Hematopoietic multipotent progenitor cell treated with erythropoietin and hydrocortisone succinate and interleukin-3 and kit ligand, for 15 days (in vitro differentiated cells): ENCODE data around the gene PPT2.
"Not testable (repeated sequence)": the region's sequence is repeated elsewhere in the genome, so short reads cannot be mapped to it uniquely, and the experiment has no call there.

Experiments
- DNase-seq: peaks from one replicate; pipeline ENCODE4 v3.0.0-alpha.2; 2015; ENCODE audit warnings: low spot score

The PPT2 gene

DNA sequence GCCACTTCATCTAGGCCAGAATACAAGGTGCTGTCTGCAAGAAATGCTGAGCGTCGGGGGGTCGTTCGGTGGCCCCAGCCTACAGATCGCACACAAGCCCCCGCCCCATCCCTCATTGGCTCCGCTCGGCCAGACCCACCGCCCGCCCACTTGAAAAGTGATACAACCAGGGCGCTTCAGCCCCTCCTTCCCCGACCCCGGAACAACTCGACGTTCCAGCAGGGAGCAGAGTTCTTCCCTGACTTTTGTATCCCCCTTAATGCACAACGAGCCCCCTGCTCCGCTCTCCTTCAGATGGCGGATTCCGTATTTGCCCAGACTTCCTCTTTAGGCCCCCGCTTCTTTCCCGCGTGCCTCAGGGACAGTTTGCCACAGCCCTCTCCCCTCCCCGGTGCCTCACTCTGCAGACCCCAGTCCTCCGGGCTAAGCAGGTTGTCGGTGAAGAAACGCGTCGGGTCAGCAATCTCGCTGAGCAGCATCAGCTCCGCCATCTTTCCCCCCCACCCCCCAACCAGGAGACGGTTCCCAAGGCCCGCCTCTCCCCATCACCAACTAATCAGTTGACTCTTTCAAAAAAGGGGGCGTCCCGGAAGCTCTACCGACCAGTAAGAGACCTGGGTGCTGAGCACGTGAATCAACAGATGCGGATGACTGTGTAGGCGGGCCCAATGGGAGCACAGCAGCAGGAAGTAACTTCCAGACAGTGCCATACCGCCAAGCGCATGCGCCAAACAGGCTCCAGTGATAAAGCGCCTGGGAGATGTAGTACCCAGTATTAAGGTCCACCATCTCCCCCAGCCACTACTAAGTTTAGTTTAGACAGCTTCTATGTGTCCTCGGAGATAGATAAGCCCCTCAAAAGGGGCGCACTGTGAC is 26.0 kb upstream of the PPT2 start, which contains the start of gene ATF6B:
Gene ATF6B, minus strand, starts transcription at position 530 of the 876 bp plus-strand sequence. Its CDS starts 39 bp downstream, at position 491.
- peak; percentile 100 for DNase-seq

DNA sequence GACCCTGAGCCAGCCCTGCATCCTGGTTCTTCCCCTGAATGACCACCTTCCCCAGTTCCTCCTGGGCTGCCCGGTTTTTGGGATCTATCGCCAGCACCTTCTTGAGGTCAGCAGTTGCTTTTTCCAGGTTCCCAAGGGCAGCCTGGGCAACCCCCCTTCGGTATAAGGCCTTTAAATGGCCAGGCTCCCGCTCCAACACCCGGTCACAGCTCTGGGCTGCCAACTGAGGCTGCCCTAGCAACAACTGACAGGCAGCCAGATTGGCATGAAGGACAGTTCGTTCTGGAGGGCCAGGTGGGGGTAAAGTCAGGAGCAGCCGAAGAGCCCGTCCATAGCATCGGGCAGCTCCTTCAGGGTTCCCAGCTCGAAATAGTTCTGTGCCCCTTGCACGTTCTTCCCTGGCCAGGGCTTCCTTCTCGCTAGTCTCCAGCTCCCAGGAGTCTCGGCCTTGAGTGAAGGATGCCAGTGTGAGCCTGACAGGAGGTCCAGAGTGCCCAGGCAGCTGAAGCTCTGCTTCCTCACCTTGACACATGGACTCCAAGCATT is 25.1 kb upstream of the PPT2 start:
- no peak for DNase-seq

DNA sequence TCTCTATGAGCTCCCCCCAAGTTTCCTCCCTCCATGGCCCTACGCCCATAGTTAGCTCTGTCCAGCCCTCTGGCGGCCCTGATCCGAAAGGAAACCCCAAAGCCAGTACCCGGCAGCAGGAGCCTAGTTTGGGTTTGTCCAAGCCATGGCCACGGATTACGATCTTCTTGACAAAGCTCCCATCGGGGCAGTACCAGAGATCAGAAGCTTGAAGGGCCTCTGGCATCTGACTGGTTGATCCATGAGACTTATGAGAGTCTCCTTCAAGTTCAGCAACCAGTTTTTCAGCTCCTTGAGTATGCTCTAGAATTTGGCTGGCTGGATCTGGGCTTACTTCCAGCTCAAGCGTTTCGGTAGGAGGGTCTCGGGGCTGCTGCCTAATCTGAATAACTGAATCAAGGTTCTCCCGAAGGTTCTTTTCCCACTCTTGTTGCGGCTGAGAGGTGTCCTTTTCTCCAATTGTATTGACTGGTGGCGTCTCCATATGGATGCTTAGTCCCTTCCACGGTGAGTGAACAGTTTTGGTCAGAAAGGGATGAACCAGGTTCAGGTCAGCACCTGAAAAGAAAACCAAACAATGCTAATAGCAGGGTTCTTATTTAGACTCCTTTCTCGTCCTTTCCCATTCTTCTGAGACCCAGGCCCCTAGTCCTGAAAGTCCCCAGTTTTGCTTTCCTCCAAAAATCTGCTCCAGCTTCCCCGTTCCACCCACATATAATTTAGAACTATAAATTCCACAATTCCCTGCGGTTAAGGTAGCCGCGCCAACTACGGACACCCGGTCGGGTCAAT is 24.4 kb upstream of the PPT2 start:
- DNase-seq = peak; percentile 29

DNA sequence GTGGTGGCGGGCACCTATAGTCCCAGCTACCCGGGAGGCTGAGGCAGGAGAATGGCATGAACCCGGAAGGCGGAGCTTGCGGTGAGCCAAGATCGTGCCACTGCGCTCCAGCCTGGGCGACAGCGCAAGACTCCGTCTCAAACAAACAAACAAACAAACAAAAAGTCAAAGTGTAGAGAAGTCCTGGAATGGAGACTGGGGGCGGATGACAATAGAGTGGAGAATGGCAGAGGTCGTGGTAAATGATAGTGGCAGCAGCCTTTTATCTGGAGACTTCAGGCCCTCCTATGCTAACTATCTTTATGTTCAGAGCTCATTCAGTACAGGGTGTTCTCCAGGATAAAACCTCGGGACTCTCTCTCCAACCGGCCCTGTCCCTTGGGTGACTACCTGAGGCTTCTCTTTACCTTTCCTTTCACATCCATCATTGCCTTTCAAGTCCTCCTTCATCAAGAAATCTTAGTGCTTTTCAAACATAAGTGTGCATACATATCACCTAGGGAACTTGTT is 22.4 kb upstream of the PPT2 start:
- peak; percentile 75 for DNase-seq

DNA sequence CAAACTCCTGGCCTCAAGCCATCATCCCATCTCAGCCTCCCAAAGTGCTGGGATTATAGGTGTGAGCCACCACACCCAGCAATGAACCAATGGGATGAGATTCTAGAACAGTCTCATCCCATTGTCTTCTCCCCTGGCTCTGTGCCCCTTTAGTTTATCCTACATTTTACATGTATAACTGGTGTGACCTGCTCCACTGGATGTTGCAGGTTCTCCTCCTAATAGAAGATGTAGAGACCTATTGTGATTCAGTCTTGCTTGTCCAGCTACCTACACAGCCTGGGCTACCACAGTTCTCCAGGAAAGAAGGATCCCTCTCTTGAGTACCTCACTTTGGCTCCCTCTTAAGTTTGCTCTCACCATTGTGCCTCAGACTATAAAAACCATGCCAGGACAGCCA is 21.8 kb upstream of the PPT2 start:
- DNase-seq = no peak

DNA sequence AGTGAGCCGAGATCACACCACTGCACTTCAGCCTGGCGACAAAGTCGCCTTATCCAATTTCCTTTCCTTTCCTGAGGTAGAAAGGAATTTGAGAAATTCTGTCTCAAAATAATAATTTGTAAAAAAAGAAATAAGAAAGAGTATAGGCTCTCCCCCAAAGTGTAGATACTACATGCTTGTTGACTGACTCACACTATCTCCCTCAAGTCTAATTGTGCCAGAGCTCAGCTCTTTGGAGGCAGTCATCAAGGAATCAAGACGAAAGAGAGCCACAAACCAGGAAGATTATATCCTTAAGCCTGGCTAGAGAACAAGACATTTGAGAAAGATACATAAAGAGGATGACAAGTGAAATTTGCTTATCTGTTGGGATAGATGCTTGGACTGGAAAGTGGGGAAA is 20.2 kb upstream of the PPT2 start:
- no peak for DNase-seq

DNA sequence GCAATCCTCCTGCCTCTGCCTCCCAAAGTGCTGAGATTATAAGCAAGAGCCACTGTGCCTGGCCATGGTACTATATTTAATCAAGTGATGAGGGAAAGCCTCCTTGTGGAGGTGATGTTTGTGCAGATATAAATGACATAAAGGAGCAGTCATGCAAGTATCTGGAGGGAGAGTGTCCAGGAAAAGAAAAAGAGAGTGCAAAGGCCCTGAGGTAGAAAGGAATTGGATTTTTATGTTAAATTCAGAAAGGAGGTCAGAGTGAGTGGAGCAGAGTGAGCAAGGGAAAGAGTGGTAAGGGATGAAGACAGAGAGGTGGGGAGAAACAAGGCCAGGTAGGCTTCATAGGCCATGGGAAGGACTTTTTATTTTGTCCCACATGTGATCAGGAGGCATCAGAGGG is 16.5 kb upstream of the PPT2 start:
- DNase-seq = no peak

DNA sequence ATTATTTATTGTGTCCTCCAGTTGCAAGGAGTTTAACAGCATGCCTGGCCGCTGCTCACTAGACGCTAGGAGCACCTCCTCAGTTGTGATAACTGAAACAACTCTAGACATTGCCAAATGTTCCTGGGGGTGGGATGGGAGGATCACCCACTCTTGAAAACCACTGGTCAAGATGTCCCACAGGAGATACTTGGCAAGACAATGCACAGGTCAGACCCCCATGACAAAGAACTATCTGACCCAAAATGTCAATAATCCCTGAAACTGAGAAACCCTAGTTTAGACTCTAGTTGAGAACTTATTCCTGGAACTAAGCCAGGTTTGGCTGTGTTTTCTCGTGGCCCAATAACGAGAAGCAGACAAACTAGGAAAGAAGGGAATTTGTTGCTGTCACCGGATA is 14.4 kb upstream of the PPT2 start:
- DNase-seq = no peak

DNA sequence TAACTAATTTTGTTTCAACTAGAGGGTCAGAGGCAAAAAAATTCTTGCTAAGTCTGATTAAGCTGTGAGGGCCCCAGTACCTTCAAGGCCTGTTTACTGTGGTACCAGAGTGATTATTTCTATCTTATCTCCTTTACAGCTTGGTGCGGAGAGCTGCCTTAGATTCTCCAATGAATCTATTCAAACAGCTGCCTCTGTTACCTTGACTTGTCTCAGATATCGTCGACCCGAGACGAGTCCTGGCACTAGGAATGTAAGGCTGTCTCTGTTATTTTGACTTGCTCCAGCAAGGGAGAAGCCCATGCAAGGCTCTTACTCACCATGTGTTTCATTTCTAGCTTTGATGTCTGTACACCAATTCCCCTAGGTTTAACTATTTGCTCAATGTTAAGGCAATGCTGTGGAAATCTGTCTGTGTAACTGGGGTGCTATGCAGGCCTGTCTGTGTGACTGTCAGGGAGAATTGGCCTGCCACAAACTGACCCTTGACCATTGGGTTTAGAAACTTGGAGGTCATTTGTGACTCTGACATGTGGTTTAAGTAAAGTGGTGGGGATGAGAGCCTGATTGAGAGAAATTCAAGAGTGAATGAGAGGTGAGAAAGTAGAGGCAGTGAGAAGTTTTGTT is 13.4 kb upstream of the PPT2 start:
- DNase-seq = peak; percentile 51

DNA sequence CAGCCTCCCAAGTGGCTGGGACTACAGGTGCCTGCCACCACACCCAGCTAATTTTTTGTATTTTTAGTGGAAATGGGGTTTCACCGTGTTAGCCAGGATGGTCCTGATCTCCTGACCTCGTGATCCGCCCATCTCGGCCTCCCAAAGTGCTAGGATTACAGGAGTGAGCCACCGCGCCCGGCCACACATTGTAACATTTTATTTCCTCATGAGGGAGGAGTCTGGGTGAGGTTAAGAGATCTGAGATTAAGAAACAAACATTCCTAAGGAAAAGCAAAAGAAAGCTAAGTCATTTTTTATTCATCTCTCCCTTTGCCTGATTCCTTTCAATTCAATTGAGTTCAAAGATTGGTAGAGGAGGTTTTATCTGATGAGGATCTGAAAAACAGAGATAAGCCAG is 9.7 kb upstream of the PPT2 start:
- not testable (repeated sequence) for DNase-seq

DNA sequence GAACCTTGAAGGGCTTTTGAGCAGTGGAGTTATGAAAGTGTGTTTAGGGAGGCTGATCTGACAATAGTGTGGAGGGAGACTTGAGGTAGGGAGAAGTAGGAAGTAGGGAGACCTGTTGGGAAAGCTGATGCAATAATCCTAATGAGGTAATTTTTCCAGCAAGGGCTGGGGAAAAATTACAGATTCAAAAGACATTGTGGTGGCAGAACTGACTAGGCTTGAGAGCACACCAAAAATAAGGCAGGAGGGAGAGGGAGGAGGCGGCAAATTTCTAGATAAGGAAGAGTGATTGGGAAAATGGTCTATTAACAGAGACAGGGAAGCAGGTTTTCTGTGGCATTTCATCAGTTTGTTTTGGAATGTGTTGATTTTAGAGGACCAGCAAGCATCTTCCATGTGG is 7.7 kb upstream of the PPT2 start:
- no peak for DNase-seq

DNA sequence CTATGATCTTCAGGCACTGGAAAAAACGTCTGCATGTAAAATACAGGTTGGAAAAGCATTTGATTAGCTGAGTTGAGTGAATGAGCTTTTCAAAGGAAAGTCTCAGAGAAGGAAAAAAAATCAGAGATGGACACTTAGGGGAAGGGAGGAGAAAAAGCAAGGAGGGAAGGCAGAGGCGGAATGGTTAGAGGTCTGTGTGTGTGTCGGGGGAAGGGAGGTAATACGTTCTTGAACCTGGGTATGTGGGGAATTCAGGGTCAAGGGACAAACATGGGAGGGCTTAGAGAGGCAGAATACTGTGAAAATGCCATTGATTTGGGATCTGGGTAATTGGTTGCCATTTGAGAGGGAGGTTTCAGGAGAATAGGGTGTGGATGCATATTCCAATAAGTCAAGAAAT is 7.3 kb upstream of the PPT2 start:
- DNase-seq = no peak

DNA sequence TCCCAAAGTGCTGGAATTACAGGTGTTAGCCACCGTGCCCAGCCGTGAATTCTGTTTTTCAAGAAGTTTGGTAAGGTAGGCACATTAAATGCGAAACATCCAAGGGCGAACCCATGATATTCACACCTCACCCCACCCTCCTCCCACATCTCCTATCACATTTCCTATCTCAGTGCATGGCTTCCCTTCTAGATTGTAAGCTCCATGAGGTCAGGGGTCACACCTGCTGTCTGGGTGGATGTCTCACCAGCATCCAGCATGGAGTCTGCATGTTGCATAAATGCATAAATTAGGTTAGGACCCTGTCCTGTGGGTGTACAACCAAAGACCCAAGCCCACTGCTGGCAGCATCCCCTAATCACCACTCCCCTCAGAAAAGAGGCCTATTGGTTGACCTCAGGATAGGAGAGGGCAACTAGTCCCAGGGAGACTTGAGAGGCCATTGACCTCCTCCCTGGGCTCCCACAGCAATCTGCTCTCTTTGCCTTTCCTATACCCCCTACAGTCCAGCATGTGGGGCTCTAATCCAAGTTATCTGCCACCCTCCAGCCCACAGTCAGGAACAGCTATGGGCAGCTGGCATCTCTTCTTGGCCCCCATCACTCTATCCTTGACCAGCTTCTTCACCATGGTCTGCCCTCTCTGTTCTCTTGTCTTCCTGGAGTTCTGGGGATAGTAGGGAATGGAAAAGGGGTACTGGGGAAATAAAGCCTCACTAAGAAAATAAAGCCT is 6.4 kb upstream of the PPT2 start:
- peak; percentile 40 for DNase-seq

DNA sequence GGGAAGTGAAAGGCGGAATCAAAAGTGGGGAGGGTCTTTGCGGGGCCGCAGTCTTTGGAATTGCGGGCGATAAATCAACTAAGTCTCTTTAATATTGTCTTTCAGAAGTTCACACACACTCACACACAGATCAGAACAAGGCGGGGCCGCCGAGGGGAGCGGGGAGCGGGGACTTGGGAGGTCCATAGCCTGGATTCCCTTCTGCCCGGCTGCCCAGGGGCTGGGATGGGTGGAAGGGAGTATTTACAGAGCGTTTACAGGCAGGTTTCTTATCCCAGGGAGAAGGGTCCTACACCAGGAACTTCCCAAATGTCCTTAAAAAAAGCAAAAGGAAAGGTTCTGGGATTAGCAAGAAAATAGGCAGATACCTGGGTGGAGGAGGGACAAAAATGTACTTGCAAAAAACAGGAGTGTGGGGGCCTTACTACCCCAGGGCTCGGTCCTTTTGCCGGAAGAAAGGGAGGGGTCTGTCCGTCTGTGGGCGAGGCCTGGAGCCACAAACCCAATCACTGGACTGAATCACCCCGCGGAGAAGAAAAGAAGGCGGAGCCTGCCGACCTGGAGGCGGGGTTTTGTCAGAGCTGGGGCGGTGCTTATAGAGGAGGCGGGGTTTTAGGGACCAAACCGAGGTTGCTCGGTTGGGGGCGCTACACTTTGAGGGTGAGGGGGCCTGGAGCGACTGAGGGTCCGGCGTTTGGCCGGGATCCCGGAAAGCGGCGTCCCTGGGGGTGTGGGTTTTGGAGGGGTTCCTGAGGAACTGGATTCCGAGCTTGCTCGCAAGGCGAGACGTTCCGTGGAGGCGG is 5.5 kb upstream of the PPT2 start:
- peak; percentile 79 for DNase-seq

DNA sequence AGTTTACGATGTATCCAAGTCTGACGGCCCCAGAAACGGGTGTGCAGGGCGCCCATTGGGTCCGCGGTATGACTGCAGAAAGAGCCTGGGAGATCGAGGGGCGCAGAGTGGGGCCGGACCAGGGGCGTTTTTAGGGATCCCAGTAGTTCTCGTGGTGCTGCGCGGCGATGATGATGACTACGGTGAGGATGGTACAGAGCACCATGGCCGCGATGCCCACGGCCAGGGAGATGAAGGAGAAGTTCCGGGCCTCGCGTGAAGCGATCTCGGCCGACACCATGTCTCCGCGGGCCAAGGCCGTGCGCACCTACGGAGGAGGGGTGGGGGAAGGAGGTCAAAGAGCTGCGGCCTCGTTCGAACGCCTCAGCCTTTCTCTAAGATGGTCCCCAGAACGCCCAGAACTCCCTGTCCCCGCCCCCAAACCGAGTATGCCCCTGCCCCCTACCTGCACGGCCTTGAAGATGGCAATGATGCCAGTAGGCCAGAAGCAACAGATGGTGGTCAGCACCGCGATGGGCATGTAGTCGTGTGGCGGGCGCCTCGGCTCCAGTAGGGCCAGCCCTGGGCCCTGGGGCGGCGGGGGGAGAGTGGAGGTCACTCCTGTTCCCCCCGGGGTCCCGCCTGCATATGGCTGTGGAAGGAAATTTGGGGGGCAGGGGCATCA is 4.7 kb upstream of the PPT2 start:
- no peak for DNase-seq

DNA sequence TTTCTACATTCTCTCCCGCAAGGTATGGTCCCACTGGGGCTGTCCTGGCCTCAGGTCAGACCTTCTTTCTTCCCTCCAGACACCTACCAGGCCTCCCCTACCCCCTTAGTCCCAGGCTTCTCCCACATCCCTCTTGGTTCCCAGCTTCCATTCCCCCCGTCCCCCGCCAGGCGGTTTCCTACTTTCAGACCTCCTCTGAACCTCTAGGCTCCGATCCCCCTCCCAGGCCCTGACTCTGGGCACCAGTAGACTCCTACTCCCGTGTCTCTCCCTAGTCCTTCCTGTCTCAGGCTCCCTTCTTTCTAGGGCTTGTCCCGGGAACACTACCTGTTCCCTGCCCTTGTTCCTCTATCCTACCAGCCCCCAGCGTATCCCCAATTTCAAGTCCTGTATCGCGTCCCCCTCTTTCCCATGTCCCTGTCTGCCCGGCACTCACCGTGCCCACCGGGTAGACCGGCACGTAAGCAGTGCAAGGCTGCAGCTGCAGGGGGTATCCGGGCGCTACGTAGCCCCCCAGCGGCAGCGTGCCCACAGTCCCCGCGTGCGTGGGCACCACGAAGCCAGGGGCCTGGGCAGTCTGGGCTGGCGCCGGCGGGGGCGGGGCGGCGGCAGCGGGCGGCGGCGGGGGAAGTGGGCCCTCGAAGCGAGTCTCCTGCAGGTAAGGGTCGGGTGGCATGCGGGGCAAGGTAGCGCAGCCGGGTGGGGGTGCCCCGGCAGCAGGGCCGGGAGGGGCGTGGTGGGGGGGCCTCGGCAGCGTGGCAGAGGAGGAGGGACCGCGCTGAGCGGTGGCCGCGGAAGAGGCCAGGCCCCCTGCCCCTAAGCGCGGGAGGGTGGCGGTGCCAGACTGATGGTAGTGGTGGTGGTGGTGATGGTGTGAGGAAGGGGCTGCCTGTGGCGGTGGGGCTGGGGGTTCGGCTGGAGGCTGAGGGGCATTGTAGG is 3.7 kb upstream of the PPT2 start:
- no peak for DNase-seq

DNA sequence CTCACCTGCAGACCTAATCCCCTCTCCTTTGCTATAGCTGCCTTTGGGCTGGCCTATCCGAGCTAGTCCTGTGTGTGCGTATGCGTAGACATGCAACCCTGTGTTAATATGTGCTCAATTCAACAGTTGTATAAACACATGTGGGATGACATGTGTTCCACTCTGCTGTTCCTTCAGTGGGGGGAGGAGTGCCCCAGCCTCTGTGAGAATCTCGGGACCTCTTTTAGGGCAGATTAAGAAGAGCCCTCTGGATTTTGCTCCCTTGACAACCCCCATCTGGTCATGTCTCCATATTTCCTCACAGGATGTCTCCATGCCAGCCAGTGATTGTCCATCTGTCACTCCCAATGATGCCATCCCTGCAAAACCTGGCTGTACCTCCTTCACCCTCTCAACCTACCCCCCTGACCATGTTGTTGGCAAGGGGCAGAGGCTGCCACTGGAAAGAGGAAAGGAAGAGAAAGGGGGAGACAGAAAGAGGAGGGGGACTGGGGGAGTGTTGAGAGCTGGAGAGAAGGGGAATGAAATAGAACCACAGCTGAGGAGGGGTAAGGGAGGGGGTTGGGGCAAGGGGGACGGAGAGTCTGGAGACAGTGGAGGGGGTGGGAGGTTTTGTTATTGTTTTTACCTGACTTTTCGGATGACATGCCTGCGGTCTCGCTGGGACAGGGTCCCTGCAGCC is 2.6 kb upstream of the PPT2 start:
- no peak for DNase-seq
